Neural progenitor cell (in vitro differentiated cells): ENCODE data around the gene AP5S1. TPM values are rescaled to one million over a fixed set of nuclear protein-coding genes. Genes with fewer than 3 reads are reported as not detected.
A peak's percentile ranks its signal among the peaks of the same experiment; 100 is the strongest.

ENCODE experiments used
- DNase-seq: peaks from one replicate; pipeline ENCODE4 v3.0.0-alpha.2; 2016; ENCODE audit warnings: low spot score
- H2AFZ ChIP-seq: fragments of 200-600 bp; sonication (generic); replicated peaks from 2 replicates; pipeline ENCODE4 v1.6.1; 2016; ENCODE audit warnings: antibody characterized with exemption
- H3F3A ChIP-seq: fragments of 200-600 bp; sonication (generic); 2 replicates; pipeline ENCODE4 v1.6.1; 2016; ENCODE audit warnings: antibody characterized with exemption, low read depth
- H3K27ac ChIP-seq: fragments of 200-600 bp; sonication (generic); 2 replicates; pipeline ENCODE4 v1.5.1; 2016; ENCODE audit warnings: mild to moderate bottlenecking
- H3K27me3 ChIP-seq: fragments of 200-600 bp; sonication (generic); 2 replicates; pipeline ENCODE4 v1.6.1; 2016; ENCODE audit warnings: mild to moderate bottlenecking, moderate library complexity
- H3K36me3 ChIP-seq: fragments of 200-600 bp; sonication (generic); 2 replicates; pipeline ENCODE4 v1.5.1; 2016
- H3K4me1 ChIP-seq: fragments of 200-600 bp; sonication (generic); 2 replicates; pipeline ENCODE4 v1.6.1; 2016; ENCODE audit warnings: mixed run types
- H3K4me2 ChIP-seq: fragments of 200-600 bp; sonication (generic); 2 replicates; pipeline ENCODE4 v1.6.1; 2016
- H3K4me3 ChIP-seq: fragments of 200-600 bp; sonication (generic); 2 replicates; pipeline ENCODE4 v1.5.1; 2016
- H3K79me2 ChIP-seq: fragments of 200-600 bp; sonication (generic); 2 replicates; pipeline ENCODE4 v1.6.1; 2016; ENCODE audit warnings: low read depth
- H3K9ac ChIP-seq: fragments of 200-600 bp; sonication (generic); 2 replicates; pipeline ENCODE4 v1.6.1; 2016
- H3K9me3 ChIP-seq: fragments of 200-600 bp; sonication (generic); 2 replicates; pipeline ENCODE4 v1.5.1; 2016; ENCODE audit warnings: low read depth
- H4K20me1 ChIP-seq: fragments of 200-600 bp; sonication (generic); 2 replicates; pipeline ENCODE4 v1.6.1; 2016; ENCODE audit warnings: low read depth
- H3K27ac Mint-ChIP-seq: 3 replicates; pipeline ENCODE4 v1.8.0; 2021; ENCODE audit warnings: mixed read lengths
- H3K27me3 Mint-ChIP-seq: 2 replicates; pipeline ENCODE4 v1.8.0; 2022; ENCODE audit warnings: low read depth, mild to moderate bottlenecking, inconsistent platforms, moderate library complexity, mixed read lengths; ENCODE audit not compliant: insufficient read depth
- H3K36me3 Mint-ChIP-seq: 3 replicates; pipeline ENCODE4 v1.8.0; 2021; ENCODE audit warnings: mixed read lengths
- H3K4me1 Mint-ChIP-seq: 3 replicates; pipeline ENCODE4 v1.8.0; 2021; ENCODE audit warnings: mixed read lengths
- H3K4me3 Mint-ChIP-seq: 3 replicates; pipeline ENCODE4 v1.8.0; 2021; ENCODE audit warnings: mild to moderate bottlenecking, moderate library complexity, mixed read lengths
- H3K9me3 Mint-ChIP-seq: 3 replicates; pipeline ENCODE4 v1.8.0; 2020; ENCODE audit warnings: mixed read lengths
- EZH2 ChIP-seq: fragments of 200-600 bp; sonication (generic); IDR thresholded peaks from 2 replicates; pipeline ENCODE4 v1.6.1; 2017; ENCODE audit warnings: antibody characterized with exemption, mild to moderate bottlenecking, moderate library complexity
- EZH2phosphoT487 ChIP-seq: fragments of 200-600 bp; sonication (generic); IDR thresholded peaks from 2 replicates; pipeline ENCODE4 v1.6.1; 2017; ENCODE audit warnings: antibody characterized with exemption
- total RNA-seq: library from RNA; depleted of rRNA; stranded (reverse); fragments of >200 nt; gene quantifications from 2 replicates; pipeline ENCODE4 v1.2.3, GENCODE V29; 2015; ENCODE audit warnings: low replicate concordance
- TF ChIP-seq, protein P1 (sequence below): fragments of 200-600 bp; sonication (generic); IDR thresholded peaks from 2 replicates; pipeline ENCODE4 v1.5.1; 2017; ENCODE audit warnings: antibody characterized with exemption, mild to moderate bottlenecking

Gene AP5S1
- total RNA-seq, 1 donor from 2014 or later: 1.2 TPM

DNA sequence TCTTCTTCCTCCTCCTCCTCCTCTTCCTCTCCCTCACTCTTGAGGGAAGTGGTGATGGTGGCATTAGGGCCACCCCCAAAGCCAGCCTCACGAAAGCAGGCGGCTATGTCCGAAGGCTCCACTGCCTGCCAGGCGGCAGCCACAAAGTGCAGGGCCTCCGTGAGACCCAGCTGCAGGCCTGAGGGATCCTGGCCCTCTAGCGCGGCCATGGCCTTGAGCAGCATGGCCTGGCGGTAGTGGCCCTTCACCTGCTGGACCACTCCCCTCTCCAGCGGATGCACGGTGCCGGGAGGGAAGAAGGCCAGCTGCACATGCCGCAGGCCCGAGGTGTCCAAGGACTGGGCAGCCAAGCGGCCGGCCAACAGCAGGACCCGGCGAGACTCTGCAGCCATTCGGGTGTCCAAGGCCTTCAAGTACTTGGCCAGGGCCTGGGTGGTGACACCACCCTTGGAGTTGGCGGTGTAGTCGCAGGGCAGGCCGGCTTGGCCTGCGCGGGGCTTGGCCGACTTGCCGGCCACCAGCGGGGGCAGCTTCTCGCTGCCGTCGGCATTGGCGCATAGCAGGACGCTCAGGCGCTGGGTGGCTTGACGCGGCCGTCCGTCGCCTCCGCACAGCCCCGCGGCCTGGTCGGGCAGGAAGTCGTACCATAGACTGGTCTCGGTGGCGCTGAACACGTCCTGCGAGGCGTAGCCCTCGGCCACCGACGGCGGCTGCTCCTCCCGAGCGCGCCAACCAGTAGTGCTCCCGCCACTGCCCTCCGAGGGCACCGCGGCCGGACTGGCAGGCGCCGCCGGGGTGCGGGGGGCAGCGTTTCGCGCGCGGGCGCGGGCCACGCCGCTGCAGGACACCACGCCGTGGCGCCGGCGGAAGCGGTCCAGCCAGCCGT is 34.9 kb upstream of the AP5S1 start:
- Histone ChIP-seq H3K27me3 (peaks cover 42% of the 10 kb centered on the region), H3K4me2 (peak overlapping the region; percentile 93), H3K9ac (peak overlapping the region; percentile 55), H3F3A (peaks cover 15% of the 10 kb centered on the region), H3K36me3 (no peaks in the 10 kb centered on the region), H2AFZ (no peak overlapping the region), H3K4me1 (peaks cover 8% of the 10 kb centered on the region), H3K9me3 (no peaks in the 10 kb centered on the region), H3K79me2 (peaks cover 21% of the 10 kb centered on the region), H3K27ac (no peak overlapping the region), H3K4me3 (peak overlapping the region; percentile 66), H4K20me1 (peaks cover 36% of the 10 kb centered on the region)
- Mint-ChIP-seq H3K9me3 (no peaks in the 10 kb centered on the region), H3K36me3 (peaks cover 9% of the 10 kb centered on the region), H3K4me3 (no peak overlapping the region), H3K27me3 (peaks cover 13% of the 10 kb centered on the region), H3K27ac (no peak overlapping the region), H3K4me1 (peaks cover 19% of the 10 kb centered on the region)
- TF ChIP-seq EZH2 (no peak), EZH2phosphoT487 (no peak)
- TF ChIP-seq, protein P1, sequence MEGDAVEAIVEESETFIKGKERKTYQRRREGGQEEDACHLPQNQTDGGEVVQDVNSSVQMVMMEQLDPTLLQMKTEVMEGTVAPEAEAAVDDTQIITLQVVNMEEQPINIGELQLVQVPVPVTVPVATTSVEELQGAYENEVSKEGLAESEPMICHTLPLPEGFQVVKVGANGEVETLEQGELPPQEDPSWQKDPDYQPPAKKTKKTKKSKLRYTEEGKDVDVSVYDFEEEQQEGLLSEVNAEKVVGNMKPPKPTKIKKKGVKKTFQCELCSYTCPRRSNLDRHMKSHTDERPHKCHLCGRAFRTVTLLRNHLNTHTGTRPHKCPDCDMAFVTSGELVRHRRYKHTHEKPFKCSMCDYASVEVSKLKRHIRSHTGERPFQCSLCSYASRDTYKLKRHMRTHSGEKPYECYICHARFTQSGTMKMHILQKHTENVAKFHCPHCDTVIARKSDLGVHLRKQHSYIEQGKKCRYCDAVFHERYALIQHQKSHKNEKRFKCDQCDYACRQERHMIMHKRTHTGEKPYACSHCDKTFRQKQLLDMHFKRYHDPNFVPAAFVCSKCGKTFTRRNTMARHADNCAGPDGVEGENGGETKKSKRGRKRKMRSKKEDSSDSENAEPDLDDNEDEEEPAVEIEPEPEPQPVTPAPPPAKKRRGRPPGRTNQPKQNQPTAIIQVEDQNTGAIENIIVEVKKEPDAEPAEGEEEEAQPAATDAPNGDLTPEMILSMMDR: no peak
- peak; percentile 28 for DNase-seq

DNA sequence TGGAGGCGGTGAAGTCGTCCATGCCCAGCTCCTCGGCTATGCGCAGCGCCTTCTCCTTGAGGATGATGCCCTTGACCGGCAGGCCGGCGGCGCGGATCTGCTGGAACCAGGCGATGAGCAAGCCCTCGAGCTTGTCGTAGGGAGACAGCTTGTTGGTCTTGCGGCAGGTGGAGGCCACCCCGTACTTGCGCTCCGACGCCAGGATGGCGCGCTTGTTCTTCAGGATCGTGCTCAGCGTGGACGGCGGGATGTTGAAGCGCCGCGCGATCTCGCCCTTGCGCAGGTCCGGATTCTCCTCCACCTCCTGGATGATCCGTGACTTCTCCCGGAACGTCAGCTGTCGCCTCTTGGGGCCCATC is 34.2 kb upstream of the AP5S1 start:
- H2AFZ ChIP-seq: no peak overlapping the region
- peak; percentile 60 for DNase-seq
- Mint-ChIP-seq H3K4me3 (peak overlapping the region; percentile 89), H3K27ac (no peak overlapping the region), H3K36me3 (peaks cover 9% of the 10 kb centered on the region), H3K9me3 (no peaks in the 10 kb centered on the region), H3K27me3 (peaks cover 9% of the 10 kb centered on the region), H3K4me1 (peaks cover 14% of the 10 kb centered on the region)
- no peaks in the 10 kb centered on the region for H3K36me3 ChIP-seq
- peak overlapping the region; percentile 66 for H3K4me3 ChIP-seq
- no peaks in the 10 kb centered on the region for H3K9me3 ChIP-seq
- TF ChIP-seq, protein P1: no peak
- peak overlapping the region; percentile 93 for H3K4me2 ChIP-seq
- H4K20me1 ChIP-seq: peaks cover 36% of the 10 kb centered on the region
- H3K27ac ChIP-seq: no peak overlapping the region
- H3K4me1 ChIP-seq: peaks cover 4% of the 10 kb centered on the region
- H3K9ac ChIP-seq: peak overlapping the region; percentile 55
- peaks cover 15% of the 10 kb centered on the region for H3F3A ChIP-seq
- peaks cover 21% of the 10 kb centered on the region for H3K79me2 ChIP-seq
- peaks cover 43% of the 10 kb centered on the region for H3K27me3 ChIP-seq

DNA sequence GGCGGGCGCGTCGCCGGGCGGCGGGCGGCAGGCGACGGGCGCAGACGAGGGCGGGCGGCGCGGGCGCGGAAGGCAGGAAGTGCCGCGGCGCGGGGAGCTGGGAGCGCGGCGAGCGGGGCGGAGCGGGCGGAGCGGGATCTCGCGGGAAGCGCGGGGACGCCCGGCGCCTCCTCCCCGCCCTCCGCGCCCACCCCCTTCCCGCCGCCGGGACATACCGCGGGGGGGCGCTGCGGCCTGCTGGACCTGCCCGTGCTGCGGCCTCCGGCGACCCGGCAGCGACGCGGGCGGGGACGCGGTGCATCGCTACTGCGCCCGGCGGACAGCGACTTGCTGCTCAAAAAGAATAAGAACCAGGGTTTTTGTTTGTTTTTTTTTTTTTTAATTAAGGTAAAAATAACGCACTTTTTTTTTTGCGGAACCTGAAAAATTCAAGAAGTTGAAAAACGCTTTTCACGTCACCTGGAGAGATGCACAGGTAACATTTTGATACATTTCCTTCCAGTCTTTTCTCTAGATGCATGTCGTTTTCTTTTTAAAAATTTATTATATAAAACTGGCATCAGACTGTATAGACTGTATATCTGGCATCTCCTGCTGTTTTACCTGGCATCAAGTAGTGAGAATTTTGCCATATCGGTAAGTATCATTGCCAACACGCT is 33.6 kb upstream of the AP5S1 start, which contains the start of gene CENPB:
TSS of gene CENPB (minus strand) at position 76 of the 659 bp plus-strand sequence. CDS start 257 bp downstream, outside the sequence.
- Mint-ChIP-seq H3K27ac (no peak within 1 kb of the TSS), H3K4me3 (peak within 1 kb of the TSS; percentile 89), H3K27me3 (peaks cover 7% of the 10 kb centered on the region), H3K36me3 (peaks cover 9% of the 10 kb centered on the region), H3K9me3 (no peaks in the 10 kb centered on the region), H3K4me1 (peaks cover 10% of the 10 kb centered on the region)
- TF ChIP-seq EZH2 (peak; percentile 48), EZH2phosphoT487 (peak; percentile 32)
- TF ChIP-seq, protein P1: peak; percentile 83
- Histone ChIP-seq H3K4me3 (peak within 1 kb of the TSS; percentile 66), H3K27me3 (peaks cover 48% of the 10 kb centered on the region), H4K20me1 (peaks cover 32% of the 10 kb centered on the region), H3K4me2 (peak within 1 kb of the TSS; percentile 93), H3K79me2 (peaks cover 21% of the 10 kb centered on the region), H2AFZ (no peak within 1 kb of the TSS), H3F3A (peaks cover 11% of the 10 kb centered on the region), H3K27ac (no peak within 1 kb of the TSS), H3K4me1 (peaks cover 3% of the 10 kb centered on the region), H3K9ac (peak within 1 kb of the TSS; percentile 55), H3K9me3 (no peaks in the 10 kb centered on the region), H3K36me3 (no peaks in the 10 kb centered on the region)
- DNase-seq: peak; percentile 95
